K562 (cell line): Measurements from ENCODE around the gene FAM167B. TPM values are rescaled to one million over a fixed set of nuclear protein-coding genes. Genes with fewer than 3 reads are reported as not detected.

Experiments
- DDX20 ChIP-seq: fragments of 450-650 bp; IDR thresholded peaks from 2 replicates; pipeline ENCODE4 v1.6.1; 2016; ENCODE audit warnings: missing genetic modification characterization, low read depth, mild to moderate bottlenecking, missing compliant biosample characterization, moderate library complexity
- KDM4B ChIP-seq, 2 experiments: fragments of 450-650 bp in 1 of 2; sonication (generic) in 1 of 2; IDR thresholded peaks; 2 replicates each; pipeline ENCODE4 v1.6.1; 2016 to 2017; ENCODE audit warnings: borderline replicate concordance in 2 of 2, antibody characterized with exemption in 1 of 2, low read depth in 1 of 2, mild to moderate bottlenecking in 1 of 2
- MTA2 ChIP-seq: fragments of 450-650 bp; IDR thresholded peaks from 2 replicates; pipeline ENCODE4 v1.6.1; 2016; ENCODE audit warnings: low read depth
- NEUROD1 ChIP-seq: fragments of 150-350 bp; IDR thresholded peaks from 2 replicates; pipeline ENCODE4 v1.6.1; 2014; ENCODE audit warnings: borderline replicate concordance, low read length, low read depth; ENCODE audit not compliant: partially characterized antibody
- PML ChIP-seq: IDR thresholded peaks from 2 replicates; pipeline ENCODE4 v1.6.1; 2012; ENCODE audit warnings: low read length, inconsistent platforms
- RBM17 ChIP-seq: fragments of 200-400 bp; formaldehyde crosslinking; IDR thresholded peaks from 2 replicates; pipeline ENCODE4 v1.6.1; 2017; ENCODE audit warnings: low read depth, mild to moderate bottlenecking, low read length, borderline replicate concordance
- SMC3 ChIP-seq: conservative IDR thresholded peaks from 2 replicates; pipeline ENCODE4 v1.6.1; 2011; ENCODE audit warnings: low read depth, low read length, improper control_type of control experiment; ENCODE audit not compliant: insufficient read depth
- SPI1 ChIP-seq: IDR thresholded peaks from 2 replicates; pipeline ENCODE4 v1.6.1; 2011; ENCODE audit warnings: low read depth, low read length, control low read depth, borderline replicate concordance
- TFE3 ChIP-seq: fragments of 450-650 bp; formaldehyde crosslinking; IDR thresholded peaks from 2 replicates; pipeline ENCODE4 v1.4.0; 2020; ENCODE audit warnings: mild to moderate bottlenecking, mixed read lengths
- ZNF277 ChIP-seq: fragments of 250-450 bp; sonication (Bioruptor Pico); IDR thresholded peaks from 2 replicates; pipeline ENCODE4 v1.8.0; 2022; ENCODE audit warnings: inconsistent platforms, mild to moderate bottlenecking, moderate library complexity, borderline replicate concordance
- ZNF384 ChIP-seq: IDR thresholded peaks from 2 replicates; pipeline ENCODE4 v1.6.1; 2012; ENCODE audit warnings: low read depth, low read length, improper control_type of control experiment
- ZNF561 ChIP-seq: fragments of 450-650 bp; formaldehyde crosslinking; conservative IDR thresholded peaks from 2 replicates; pipeline ENCODE4 v1.4.0; 2020; ENCODE audit warnings: mild to moderate bottlenecking, moderate library complexity
- ZNF655 ChIP-seq: fragments of 250-450 bp; sonication (Bioruptor Pico); IDR thresholded peaks from 2 replicates; pipeline ENCODE4 v1.5.0; 2021
- ZSCAN32 ChIP-seq: fragments of 450-650 bp; formaldehyde crosslinking; IDR thresholded peaks from 2 replicates; pipeline ENCODE4 v1.4.0; 2020; ENCODE audit warnings: mild to moderate bottlenecking, moderate library complexity
- polyA plus RNA-seq, 8 experiments: library from polyadenylated mRNA; depleted of rRNA in 4 of 8; stranded (reverse) in 5 of 8; unstranded in 3 of 8; fragments of >200 nt; fragmentation: Nextera tagmentation in 2 of 8; fragmentation: Illumina TruSeq in 1 of 8; extraction: Ambion mirVana in 2 of 8; extraction: Trizol in 1 of 8; gene quantifications; 2 replicates each; pipeline versions ENCODE4 v1.2.1 to v1.2.3, GENCODE V29; 2011 to 2014; ENCODE audit warnings: inconsistent platforms in 1 of 8, missing spikeins in 1 of 8
- total RNA-seq, 7 experiments: library from RNA; depleted of rRNA in 6 of 7; stranded (reverse); fragments of >200 nt in 6 of 7; fragmentation: Illumina TruSeq in 2 of 7; extraction: Trizol in 2 of 7; gene quantifications; 2 replicates each; pipeline versions ENCODE4 v1.2.1 to v1.2.3, GENCODE V29; 2011 to 2021; ENCODE audit warnings: low replicate concordance in 1 of 7
- TF ChIP-seq, protein P1 (sequence below): fragments of 450-650 bp; IDR thresholded peaks from 2 replicates; pipeline ENCODE4 v1.6.1; 2016; ENCODE audit warnings: low read depth

Gene FAM167B
- total and polyA plus RNA-seq, 9 of the 15 experiments (the other 6 are each of a cell fraction or from before 2014, with no cell fraction given), result not detected

DNA sequence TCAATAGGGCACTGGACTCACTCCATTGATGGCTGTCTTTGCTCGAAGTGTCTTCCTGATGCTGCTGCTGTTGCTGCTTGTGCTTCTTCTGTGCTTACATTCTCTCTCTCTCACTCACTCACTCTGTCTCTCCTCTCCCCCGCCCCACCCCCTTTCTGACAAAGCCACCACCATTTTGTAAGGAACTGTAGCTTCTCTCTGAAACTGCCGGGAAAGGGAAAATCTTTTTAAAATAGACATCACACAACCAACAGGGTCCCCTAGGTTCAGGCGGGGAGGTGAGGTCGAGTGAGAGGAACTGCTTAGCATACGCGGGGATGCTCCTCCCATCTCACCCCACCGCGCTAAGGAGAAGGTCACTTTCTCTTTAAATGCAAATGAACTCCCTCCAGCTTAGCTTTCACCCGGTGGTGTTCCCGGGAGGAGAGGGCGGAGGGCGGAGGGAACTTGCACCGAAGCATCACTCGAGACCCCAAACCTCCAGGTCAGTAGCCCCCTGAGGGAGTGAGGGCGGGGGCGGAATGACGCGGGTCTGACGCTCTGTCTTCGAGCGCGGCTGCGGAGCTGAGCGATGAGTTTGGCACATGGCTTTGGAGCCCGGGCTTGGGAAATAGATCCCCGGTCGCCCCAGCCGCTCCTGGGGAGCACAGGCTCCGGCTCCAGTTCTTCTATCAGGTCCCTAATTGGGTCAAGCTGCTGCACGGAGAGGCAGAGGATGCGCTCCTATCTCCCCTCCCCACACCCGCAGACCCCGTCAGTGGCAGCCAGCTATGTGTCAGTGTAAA, 46.6 kb upstream of the FAM167B start, which contains the start of gene CCDC28B (continued):
- TF ChIP-seq, protein P1, sequence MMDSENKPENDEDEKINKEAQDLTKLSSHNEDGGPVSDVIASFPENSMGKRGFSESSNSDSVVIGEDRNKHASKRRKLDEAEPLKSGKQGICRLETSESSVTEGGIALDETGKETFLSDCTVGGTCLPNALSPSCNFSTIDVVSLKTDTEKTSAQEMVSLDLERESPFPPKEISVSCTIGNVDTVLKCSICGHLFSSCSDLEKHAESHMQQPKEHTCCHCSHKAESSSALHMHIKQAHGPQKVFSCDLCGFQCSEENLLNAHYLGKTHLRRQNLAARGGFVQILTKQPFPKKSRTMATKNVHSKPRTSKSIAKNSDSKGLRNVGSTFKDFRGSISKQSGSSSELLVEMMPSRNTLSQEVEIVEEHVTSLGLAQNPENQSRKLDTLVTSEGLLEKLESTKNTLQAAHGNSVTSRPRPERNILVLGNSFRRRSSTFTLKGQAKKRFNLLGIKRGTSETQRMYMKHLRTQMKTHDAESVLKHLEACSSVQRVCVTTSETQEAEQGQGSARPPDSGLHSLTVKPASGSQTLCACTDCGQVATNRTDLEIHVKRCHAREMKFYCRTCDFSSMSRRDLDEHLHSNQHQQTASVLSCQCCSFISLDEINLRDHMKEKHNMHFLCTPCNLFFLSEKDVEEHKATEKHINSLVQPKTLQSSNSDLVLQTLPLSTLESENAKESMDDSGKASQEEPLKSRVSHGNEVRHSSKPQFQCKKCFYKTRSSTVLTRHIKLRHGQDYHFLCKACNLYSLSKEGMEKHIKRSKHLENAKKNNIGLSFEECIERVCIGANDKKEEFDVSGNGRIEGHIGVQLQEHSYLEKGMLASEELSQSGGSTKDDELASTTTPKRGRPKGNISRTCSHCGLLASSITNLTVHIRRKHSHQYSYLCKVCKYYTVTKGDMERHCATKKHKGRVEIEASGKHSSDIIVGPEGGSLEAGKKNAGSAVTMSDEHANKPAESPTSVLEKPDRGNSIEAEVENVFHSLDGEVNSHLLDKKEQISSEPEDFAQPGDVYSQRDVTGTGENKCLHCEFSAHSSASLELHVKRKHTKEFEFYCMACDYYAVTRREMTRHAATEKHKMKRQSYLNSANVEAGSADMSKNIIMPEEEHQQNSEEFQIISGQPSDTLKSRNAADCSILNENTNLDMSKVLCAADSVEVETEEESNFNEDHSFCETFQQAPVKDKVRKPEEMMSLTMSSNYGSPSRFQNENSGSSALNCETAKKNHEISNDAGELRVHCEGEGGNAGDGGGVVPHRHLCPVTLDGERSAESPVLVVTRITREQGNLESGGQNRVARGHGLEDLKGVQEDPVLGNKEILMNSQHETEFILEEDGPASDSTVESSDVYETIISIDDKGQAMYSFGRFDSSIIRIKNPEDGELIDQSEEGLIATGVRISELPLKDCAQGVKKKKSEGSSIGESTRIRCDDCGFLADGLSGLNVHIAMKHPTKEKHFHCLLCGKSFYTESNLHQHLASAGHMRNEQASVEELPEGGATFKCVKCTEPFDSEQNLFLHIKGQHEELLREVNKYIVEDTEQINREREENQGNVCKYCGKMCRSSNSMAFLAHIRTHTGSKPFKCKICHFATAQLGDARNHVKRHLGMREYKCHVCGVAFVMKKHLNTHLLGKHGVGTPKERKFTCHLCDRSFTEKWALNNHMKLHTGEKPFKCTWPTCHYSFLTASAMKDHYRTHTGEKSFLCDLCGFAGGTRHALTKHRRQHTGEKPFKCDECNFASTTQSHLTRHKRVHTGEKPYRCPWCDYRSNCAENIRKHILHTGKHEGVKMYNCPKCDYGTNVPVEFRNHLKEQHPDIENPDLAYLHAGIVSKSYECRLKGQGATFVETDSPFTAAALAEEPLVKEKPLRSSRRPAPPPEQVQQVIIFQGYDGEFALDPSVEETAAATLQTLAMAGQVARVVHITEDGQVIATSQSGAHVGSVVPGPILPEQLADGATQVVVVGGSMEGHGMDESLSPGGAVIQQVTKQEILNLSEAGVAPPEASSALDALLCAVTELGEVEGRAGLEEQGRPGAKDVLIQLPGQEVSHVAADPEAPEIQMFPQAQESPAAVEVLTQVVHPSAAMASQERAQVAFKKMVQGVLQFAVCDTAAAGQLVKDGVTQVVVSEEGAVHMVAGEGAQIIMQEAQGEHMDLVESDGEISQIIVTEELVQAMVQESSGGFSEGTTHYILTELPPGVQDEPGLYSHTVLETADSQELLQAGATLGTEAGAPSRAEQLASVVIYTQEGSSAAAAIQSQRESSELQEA, result no peak
- TF ChIP-seq SMC3 (no peak), SPI1 (peak; percentile 78), ZNF277 (CRISPR knock-in tag) (no peak), ZSCAN32 (no peak), ZNF655 (CRISPR knock-in tag) (no peak), NEUROD1 (peak; percentile 16), ZNF384 (no peak), TFE3 (CRISPR knock-in tag) (no peak; the same call in 1 of the 2 replicates), DDX20 (tag) (no peak), RBM17 (no peak), PML (no peak), KDM4B (IDR thresholded peaks at IDR 0.05; ENCODE audit: borderline replicate concordance in 2 of 2, low read depth in 1 of 2) (0 out of 4 replicates have a peak, but pooled peaks of 1 of the 2 experiments have one; percentile 9), MTA2 (no peak), ZNF561 (CRISPR knock-in tag) (no peak)
